ENCODE results near the gene CLDN18.

CLDN18 gene

GRCh38 chr3:138054057-138054456 lies 44.1 kb downstream of the CLDN18 start:
- no peak for DNase-seq (ENCODE audit: low read depth)
- H3K4me3 ChIP-seq (ENCODE audit: low read depth, low read length), result no peak overlapping the region

GRCh38 chr3:138057384-138057783 lies 47.4 kb downstream of the CLDN18 start:
- no peak for DNase-seq (ENCODE audit: low read depth)
- no peak overlapping the region for H3K4me3 ChIP-seq (ENCODE audit: low read depth, low read length)

- no peak overlapping the region for H3K4me3 ChIP-seq (ENCODE audit: low read depth, low read length)
- DNase-seq (ENCODE audit: low read depth), result no peak
Measured at GRCh38 chr3:138059261-138059660, 49.3 kb downstream of the CLDN18 start.

- DNase-seq (ENCODE audit: low read depth), result no peak
- H3K4me3 ChIP-seq (ENCODE audit: low read depth, low read length), result no peak overlapping the region
Measured at GRCh38 chr3:138060792-138061191, 50.8 kb downstream of the CLDN18 start.

GRCh38 chr3:138062037-138062436 lies 52.1 kb downstream of the CLDN18 start:
- no peak for DNase-seq (ENCODE audit: low read depth)
- H3K4me3 ChIP-seq (ENCODE audit: low read depth, low read length), result no peak overlapping the region

GRCh38 chr3:138062626-138063025 lies 52.7 kb downstream of the CLDN18 start:
- DNase-seq (ENCODE audit: low read depth), result peak; percentile 45
- H3K4me3 ChIP-seq (ENCODE audit: low read depth, low read length), result no peak overlapping the region

GRCh38 chr3:138063416-138063815 lies 53.5 kb downstream of the CLDN18 start:
- DNase-seq (ENCODE audit: low read depth), result no peak
- no peak overlapping the region for H3K4me3 ChIP-seq (ENCODE audit: low read depth, low read length)

- no peak for DNase-seq (ENCODE audit: low read depth)
- no peak overlapping the region for H3K4me3 ChIP-seq (ENCODE audit: low read depth, low read length)
Measured at GRCh38 chr3:138065949-138066348, 56.0 kb downstream of the CLDN18 start.

GRCh38 chr3:138066383-138066782 lies 56.4 kb downstream of the CLDN18 start:
- no peak overlapping the region for H3K4me3 ChIP-seq (ENCODE audit: low read depth, low read length)
- DNase-seq (ENCODE audit: low read depth), result no peak

- no peak for DNase-seq (ENCODE audit: low read depth)
- no peak overlapping the region for H3K4me3 ChIP-seq (ENCODE audit: low read depth, low read length)
Measured at GRCh38 chr3:138066972-138067371, 57.0 kb downstream of the CLDN18 start.

GRCh38 chr3:138068046-138068445 lies 58.1 kb downstream of the CLDN18 start:
- DNase-seq (ENCODE audit: low read depth), result no peak
- H3K4me3 ChIP-seq (ENCODE audit: low read depth, low read length), result no peak overlapping the region

- H3K4me3 ChIP-seq (ENCODE audit: low read depth, low read length), result no peak overlapping the region
- DNase-seq (ENCODE audit: low read depth), result peak; percentile 43
Measured at GRCh38 chr3:138068579-138069174, 58.7 kb downstream of the CLDN18 start.

GRCh38 chr3:138070006-138070405 lies 60.0 kb downstream of the CLDN18 start:
- no peak for DNase-seq (ENCODE audit: low read depth)
- no peak overlapping the region for H3K4me3 ChIP-seq (ENCODE audit: low read depth, low read length)

- DNase-seq (ENCODE audit: low read depth), result no peak
- no peak overlapping the region for H3K4me3 ChIP-seq (ENCODE audit: low read depth, low read length)
Measured at GRCh38 chr3:138072796-138073195, 62.8 kb downstream of the CLDN18 start.

- DNase-seq (ENCODE audit: low read depth), result peak; percentile 56
Measured at GRCh38 chr3:138078096-138078495, 68.1 kb downstream of the CLDN18 start.

GRCh38 chr3:138078901-138079344 lies 69.0 kb downstream of the CLDN18 start:
- no peak overlapping the region for H3K4me3 ChIP-seq (ENCODE audit: low read depth, low read length)
- DNase-seq (ENCODE audit: low read depth), result peak; percentile 97

More at GRCh38 chr3:138078096-138078495, 68.1 kb downstream of the CLDN18 start:
- no peak overlapping the region for H3K4me3 ChIP-seq (ENCODE audit: low read depth, low read length)

- no peak overlapping the region for H3K4me3 ChIP-seq (ENCODE audit: low read depth, low read length)
- DNase-seq (ENCODE audit: low read depth), result no peak
Measured at GRCh38 chr3:138079901-138080300, 69.9 kb downstream of the CLDN18 start.

- H3K4me3 ChIP-seq (ENCODE audit: low read depth, low read length), result no peak overlapping the region
Measured at GRCh38 chr3:138081371-138082084, 71.6 kb downstream of the CLDN18 start.

GRCh38 chr3:138082085-138082991 lies 72.4 kb downstream of the CLDN18 start:
- peak; percentile 73 for DNase-seq (ENCODE audit: low read depth)
- H3K4me3 ChIP-seq (ENCODE audit: low read depth, low read length), result no peak overlapping the region

More at GRCh38 chr3:138081371-138082084, 71.6 kb downstream of the CLDN18 start:
- DNase-seq (ENCODE audit: low read depth), result peak; percentile 44

GRCh38 chr3:138082992-138083386 lies 73.0 kb downstream of the CLDN18 start:
- no peak overlapping the region for H3K4me3 ChIP-seq (ENCODE audit: low read depth, low read length)
- DNase-seq (ENCODE audit: low read depth), result no peak

Measured in skeletal muscle cell (primary cell).